Ovary (tissue), 3 donors: ENCODE measurements around the gene ZNF609.

ENCODE experiments used
- CTCF ChIP-seq, 3 donors: fragments of 450-650 bp in 2 of 3; fragments of 200-600 bp in 1 of 3; IDR thresholded peaks; one replicate each; pipeline versions ENCODE4 v1.5.1 to v1.8.0; 2016 to 2022; ENCODE audit warnings: antibody characterized with exemption in 3 of 3, mild to moderate bottlenecking in 1 of 3
- EP300 ChIP-seq: sonication (generic); formaldehyde crosslinking; IDR thresholded peaks from one replicate; pipeline ENCODE4 v1.6.1; 2017; ENCODE audit warnings: antibody characterized with exemption
- POLR2A ChIP-seq: fragments of 450-650 bp; IDR thresholded peaks from one replicate; pipeline ENCODE4 v1.6.1; 2017; ENCODE audit warnings: antibody characterized with exemption, mild to moderate bottlenecking, moderate library complexity
- donor health status: DM: no; HTN: no; CAD: no.

- TF ChIP-seq EP300, result no peak
- TF ChIP-seq CTCF (IDR thresholded peaks at IDR 0.05), result no peak
- no peak for TF ChIP-seq POLR2A
Measured at GRCh38 chr15:64687688-64688087, 227.3 kb downstream of the ZNF609 start.
